Measurements from ENCODE around the gene APC2.

The APC2 gene

DNA sequence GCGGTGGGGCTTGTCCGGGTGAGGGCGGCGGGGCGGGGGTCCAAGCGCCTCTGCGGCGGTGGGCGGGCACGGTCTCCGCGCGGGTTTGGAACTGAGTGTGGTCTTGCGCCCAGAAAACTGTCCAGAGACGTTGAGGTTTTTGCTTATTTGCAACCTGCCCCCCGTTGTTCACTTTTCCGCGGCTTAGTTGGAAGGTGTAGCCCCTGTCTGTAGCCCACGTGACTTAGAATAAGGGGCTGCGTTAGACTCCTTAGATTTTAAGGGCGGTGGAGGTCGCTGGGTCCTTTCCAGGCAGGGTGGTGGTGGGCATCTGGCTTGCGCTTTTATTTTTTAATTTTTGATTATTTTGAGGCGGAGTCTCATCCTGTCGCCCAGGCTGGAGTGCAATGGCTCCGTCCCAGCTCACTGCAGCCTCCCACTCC lies 11.0 kb upstream of the APC2 start:
- TF ChIP-seq, protein P1, sequence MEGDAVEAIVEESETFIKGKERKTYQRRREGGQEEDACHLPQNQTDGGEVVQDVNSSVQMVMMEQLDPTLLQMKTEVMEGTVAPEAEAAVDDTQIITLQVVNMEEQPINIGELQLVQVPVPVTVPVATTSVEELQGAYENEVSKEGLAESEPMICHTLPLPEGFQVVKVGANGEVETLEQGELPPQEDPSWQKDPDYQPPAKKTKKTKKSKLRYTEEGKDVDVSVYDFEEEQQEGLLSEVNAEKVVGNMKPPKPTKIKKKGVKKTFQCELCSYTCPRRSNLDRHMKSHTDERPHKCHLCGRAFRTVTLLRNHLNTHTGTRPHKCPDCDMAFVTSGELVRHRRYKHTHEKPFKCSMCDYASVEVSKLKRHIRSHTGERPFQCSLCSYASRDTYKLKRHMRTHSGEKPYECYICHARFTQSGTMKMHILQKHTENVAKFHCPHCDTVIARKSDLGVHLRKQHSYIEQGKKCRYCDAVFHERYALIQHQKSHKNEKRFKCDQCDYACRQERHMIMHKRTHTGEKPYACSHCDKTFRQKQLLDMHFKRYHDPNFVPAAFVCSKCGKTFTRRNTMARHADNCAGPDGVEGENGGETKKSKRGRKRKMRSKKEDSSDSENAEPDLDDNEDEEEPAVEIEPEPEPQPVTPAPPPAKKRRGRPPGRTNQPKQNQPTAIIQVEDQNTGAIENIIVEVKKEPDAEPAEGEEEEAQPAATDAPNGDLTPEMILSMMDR (conservative IDR thresholded peaks at IDR 0.05; ENCODE audit: low read length): no peak
- no peak for DNase-seq (ENCODE audit: low read depth)

DNA sequence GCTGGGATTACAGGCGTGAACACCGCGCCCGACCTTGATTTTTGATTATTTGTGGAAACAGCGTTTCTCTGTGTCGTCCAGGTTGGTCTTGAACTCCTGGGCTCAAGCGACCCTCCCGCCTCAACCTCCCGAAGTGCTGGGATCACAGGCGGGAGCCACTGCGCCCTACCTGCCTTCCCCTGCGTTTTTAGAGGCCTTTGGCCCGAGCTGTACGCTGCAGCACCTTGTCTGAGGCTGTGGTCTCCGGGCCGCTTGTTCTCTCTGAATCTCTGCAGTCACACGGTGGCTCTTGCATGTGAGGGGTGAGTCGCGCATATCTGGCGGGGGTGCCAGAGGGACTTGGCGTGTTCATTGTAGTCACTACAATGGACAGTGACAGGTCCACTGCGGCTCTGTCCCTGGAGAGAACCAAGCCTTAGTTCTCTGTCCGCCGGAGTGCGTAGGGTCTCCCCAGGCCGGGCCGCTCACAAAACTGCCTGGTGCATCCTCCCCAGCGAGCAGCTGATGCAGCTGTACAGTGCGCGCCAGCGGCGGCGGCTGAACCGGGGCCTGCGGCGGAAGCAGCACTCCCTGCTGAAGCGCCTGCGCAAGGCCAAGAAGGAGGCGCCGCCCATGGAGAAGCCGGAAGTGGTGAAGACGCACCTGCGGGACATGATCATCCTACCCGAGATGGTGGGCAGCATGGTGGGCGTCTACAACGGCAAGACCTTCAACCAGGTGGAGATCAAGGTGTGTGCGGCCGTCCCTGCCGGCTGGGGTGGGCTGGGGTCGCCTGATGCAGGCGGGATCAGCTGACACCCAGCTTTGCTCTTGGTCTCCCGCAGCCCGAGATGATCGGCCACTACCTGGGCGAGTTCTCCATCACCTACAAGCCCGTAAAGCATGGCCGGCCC lies 10.2 kb upstream of the APC2 start:
- peak overlapping the region; percentile 82 for H3K4me3 ChIP-seq (ENCODE audit: low read length)

More for the DNA sequence above, 11.0 kb upstream of the APC2 start:
- peak overlapping the region; percentile 82 for H3K4me3 ChIP-seq (ENCODE audit: low read length)

DNA sequence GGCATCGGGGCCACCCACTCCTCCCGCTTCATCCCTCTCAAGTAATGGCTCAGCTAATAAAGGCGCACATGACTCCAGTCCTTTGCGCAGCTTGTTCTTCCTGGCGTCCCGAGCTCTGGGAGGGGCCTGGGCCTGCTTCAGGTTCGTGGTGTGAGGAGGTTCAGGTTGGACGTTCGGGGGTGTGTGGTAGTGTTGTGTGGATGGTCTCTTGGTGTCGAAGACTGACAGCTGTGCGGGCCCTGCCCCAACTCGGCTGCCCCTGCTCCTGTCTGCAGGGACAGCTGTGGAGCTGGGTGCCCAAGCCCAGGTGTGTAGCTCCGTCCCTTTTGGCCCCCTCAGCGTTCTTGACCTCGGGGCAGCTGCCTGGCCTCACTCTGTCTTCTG lies 9.5 kb upstream of the APC2 start:
- TF ChIP-seq, protein P1 (conservative IDR thresholded peaks at IDR 0.05; ENCODE audit: low read length): no peak
- no peak overlapping the region for H3K4me3 ChIP-seq (ENCODE audit: low read length)
- DNase-seq (ENCODE audit: low read depth): no peak

More for the DNA sequence above, 10.2 kb upstream of the APC2 start:
- DNase-seq (ENCODE audit: low read depth): peak; percentile 37

DNA sequence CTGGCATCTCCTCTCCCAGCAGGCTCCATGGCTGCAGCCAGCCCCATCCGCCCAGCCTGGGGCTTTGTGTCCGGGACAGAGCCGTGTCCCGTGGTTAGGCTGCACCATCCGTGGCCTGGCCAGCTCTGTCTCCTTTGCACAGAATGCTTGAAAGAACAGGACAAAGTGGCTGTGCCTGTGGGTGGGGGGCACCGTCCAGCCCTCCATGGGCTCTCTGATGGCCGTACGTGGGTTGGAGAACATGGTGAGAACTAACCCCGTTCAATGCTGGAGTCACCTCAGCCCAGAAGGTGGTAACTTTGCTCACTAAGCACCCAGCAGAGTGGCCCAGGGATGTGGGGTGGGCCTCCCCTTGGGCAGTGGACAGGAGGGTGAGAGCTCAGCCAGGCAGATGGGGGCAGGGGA lies 8.9 kb upstream of the APC2 start:
- H3K4me3 ChIP-seq (ENCODE audit: low read length): no peak overlapping the region
- no peak for DNase-seq (ENCODE audit: low read depth)
- TF ChIP-seq, protein P1 (conservative IDR thresholded peaks at IDR 0.05; ENCODE audit: low read length): no peak

DNA sequence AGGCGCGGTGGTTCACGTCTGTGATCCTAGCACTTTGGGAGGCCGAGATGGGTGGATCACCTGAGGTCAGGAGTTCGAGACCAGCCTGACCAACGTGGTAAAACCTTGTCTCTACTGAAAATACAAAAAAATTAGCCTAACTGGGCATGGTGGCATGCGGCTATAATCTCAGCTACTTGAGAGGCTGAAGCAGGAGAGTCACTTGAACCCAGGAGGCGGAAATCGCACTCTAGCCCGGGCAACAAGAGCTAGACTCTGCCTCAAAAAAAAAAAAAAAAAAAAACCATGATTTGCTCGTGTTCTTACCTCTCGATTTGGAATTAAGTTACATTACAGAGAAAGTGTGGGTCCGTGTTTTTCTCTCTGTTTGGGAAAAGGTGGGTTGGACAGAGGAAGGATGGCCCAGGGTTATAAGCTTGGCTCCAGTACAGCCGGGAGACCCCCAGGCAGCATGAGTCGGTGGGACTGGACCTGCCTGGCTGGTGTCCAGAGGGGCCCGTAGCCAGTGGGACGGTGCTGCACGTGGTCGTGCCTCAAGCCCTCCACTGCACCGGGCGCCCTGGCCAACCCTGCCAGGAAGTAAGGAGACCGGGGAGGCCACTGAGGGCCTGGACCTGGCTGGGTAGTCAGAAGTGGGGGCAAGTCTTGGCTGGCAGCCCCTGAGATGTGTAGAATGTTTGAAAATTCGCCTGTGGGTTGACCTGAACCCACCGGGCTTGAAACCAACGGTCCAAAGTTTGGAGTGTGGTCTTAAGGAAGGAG lies 8.1 kb upstream of the APC2 start:
- no peak for DNase-seq (ENCODE audit: low read depth)
- no peak overlapping the region for H3K4me3 ChIP-seq (ENCODE audit: low read length)
- TF ChIP-seq, protein P1 (conservative IDR thresholded peaks at IDR 0.05; ENCODE audit: low read length): no peak

DNA sequence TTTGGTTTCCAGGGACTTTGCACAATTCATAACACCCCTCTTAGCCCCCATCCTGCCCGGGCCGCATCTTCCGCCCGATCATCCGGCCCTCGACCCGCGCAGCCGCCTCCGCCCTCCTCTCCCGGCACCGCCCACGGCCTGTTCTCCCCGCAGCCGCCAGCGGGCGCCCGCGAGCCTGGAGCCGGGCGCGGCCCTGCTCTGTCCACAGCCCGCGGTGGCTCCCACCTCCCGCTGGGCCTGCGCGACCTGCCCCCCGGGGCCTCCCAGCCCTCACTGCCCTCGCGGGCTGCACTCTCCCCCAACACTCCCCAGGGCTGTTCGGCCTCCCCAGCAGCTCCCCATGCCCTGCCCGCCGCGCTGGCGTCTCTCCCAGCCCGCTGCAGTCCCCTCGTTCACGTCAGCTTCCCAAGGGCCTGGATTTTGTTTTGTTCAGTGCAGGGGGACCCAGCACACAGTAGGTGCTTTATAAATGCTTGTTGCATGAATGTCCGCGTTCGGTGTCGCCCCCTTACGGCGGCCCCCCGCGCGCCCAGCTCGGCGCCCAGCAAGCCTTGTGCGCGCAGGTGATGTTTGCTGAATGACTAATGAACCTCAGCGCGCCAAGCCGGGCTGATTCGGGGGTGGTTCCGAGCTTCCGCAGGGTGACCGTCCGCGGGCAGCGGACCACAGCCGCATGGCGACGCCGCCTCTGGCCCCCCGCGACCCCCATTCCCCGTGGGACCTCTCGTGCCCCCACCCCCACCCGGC lies 4.6 kb upstream of the APC2 start:
- H3K4me3 ChIP-seq (ENCODE audit: low read length): peak overlapping the region; percentile 43
- TF ChIP-seq, protein P1 (conservative IDR thresholded peaks at IDR 0.05; ENCODE audit: low read length): peak; percentile 41; the same call in 1 of the 2 replicates
- DNase-seq (ENCODE audit: low read depth): peak; percentile 29

Measured in AG10803 (cell line).